HCT116 (cell line): Measurements from ENCODE around the gene ZNF581. TPM values are rescaled to one million over a fixed set of nuclear protein-coding genes. Genes with fewer than 3 reads are reported as not detected.

Experiments used
- ATAC-seq: fragments of 200-7000 bp; cut with Tn5 transposase; 2 replicates; pipeline ENCODE4 v1.9.1; 2020; ENCODE audit warnings: mild to moderate bottlenecking, moderate library complexity
- BruUV-seq: library from RNA; stranded (reverse); fragments of 400-500 nt; replicated peaks from 2 replicates; lab custom pipeline; 2021; lab: Mats Ljungman, UMichigan
- CTCF ChIA-PET: fragments of 300-600 bp; sonication (Branson Sonifier 250); formaldehyde crosslinking; loops from one replicate; lab custom pipeline; 2021; ENCODE audit warnings: antibody characterized with exemption; lab: Charles Lee
- POLR2A ChIA-PET: fragments of 300-600, 350-600 bp; sonication (Branson Sonifier 250); formaldehyde crosslinking; loops from one replicate; lab custom pipeline; 2021; ENCODE audit warnings: antibody characterized with exemption; lab: Charles Lee
- RAD21 ChIA-PET, 2 experiments: fragments of 300-600 bp; sonication (Branson Sonifier 250); formaldehyde crosslinking; loops; one replicate each; lab custom pipeline; 2023; ENCODE audit warnings: low total read pairs in 2 of 2; ENCODE audit not compliant: uncharacterized antibody in 2 of 2, unreplicated experiment in 2 of 2, low non-redundant PET in 1 of 2; lab: Charles Lee
- DNase-seq: peaks from one replicate; pipeline ENCODE4 v3.0.0-alpha.2; 2010; ENCODE audit warnings: low read depth, low spot score
- H2AFZ ChIP-seq: fragments of 200-600 bp; shearing (Covaris generic), sonication (generic); 2 replicates; pipeline ENCODE4 v1.6.1; 2017; ENCODE audit warnings: low read depth, mixed run types, mixed read lengths, antibody characterized with exemption, low read length; ENCODE audit not compliant: poor library complexity, severe bottlenecking
- H3K27ac ChIP-seq: 2 replicates; pipeline ENCODE4 v1.5.1; 2012; ENCODE audit warnings: low read depth, low read length
- H3K27me3 ChIP-seq: fragments of 200-600 bp; sonication (generic); 2 replicates; pipeline ENCODE4 v1.6.1; 2016; ENCODE audit warnings: mixed run types, low read length, mixed read lengths; ENCODE audit not compliant: insufficient read depth
- H3K36me3 ChIP-seq, 2 experiments: fragments of 200-500 bp in 1 of 2; fragments of 200-600 bp in 1 of 2; sonication (Bioruptor generic) in 1 of 2; sonication (generic) in 1 of 2; 2 replicates each; pipeline versions ENCODE4 v1.5.1 to v1.6.1; 2014 to 2016; ENCODE audit warnings: low read length in 2 of 2, inconsistent platforms in 1 of 2, mixed read lengths in 1 of 2, mixed run types in 1 of 2; ENCODE audit not compliant: insufficient read depth in 2 of 2, control insufficient read depth in 1 of 2
- H3K4me1 ChIP-seq, 2 experiments: fragments of 200-600 bp in 1 of 2; sonication (generic) in 1 of 2; 2 replicates each; pipeline versions ENCODE4 v1.5.1 to v1.6.1; 2012 to 2017; ENCODE audit warnings: low read length in 2 of 2, inconsistent platforms in 1 of 2, mild to moderate bottlenecking in 1 of 2, mixed read lengths in 1 of 2, mixed run types in 1 of 2, moderate library complexity in 1 of 2; ENCODE audit not compliant: insufficient read depth in 2 of 2, control insufficient read depth in 1 of 2
- H3K4me2 ChIP-seq: fragments of 200-600 bp; sonication (generic); 2 replicates; pipeline ENCODE4 v1.6.1; 2017; ENCODE audit warnings: mixed run types, low read length, mixed read lengths
- H3K4me3 ChIP-seq, 2 experiments: fragments of 200-600 bp in 1 of 2; sonication (generic) in 1 of 2; replicated peaks in 1 of 2; 2 replicates each; pipeline ENCODE4 v1.5.1; 2011 to 2016; ENCODE audit warnings: low read length in 2 of 2, control low read depth in 1 of 2, low read depth in 1 of 2, mild to moderate bottlenecking in 1 of 2, mixed read lengths in 1 of 2, mixed run types in 1 of 2
- H3K79me2 ChIP-seq: fragments of 200-600 bp; sonication (generic); 2 replicates; pipeline ENCODE4 v1.6.1; 2017; ENCODE audit warnings: mild to moderate bottlenecking, mixed run types, low read length, moderate library complexity, mixed read lengths; ENCODE audit not compliant: insufficient read depth
- H3K9ac ChIP-seq: fragments of 200-600 bp; sonication (generic); 2 replicates; pipeline ENCODE4 v1.6.1; 2016; ENCODE audit warnings: low read length, mixed read lengths
- H3K9me2 ChIP-seq: fragments of 200-600 bp; sonication (generic), shearing (Covaris generic); 2 replicates; pipeline ENCODE4 v1.6.1; 2017; ENCODE audit warnings: mixed run types, mild to moderate bottlenecking, moderate library complexity; ENCODE audit not compliant: insufficient read depth
- H3K9me3 ChIP-seq, 2 experiments: fragments of 200-500 bp in 1 of 2; fragments of 200-600 bp in 1 of 2; sonication (Bioruptor generic) in 1 of 2; sonication (generic) in 1 of 2; 2 replicates each; pipeline ENCODE4 v1.6.1; 2014 to 2017; ENCODE audit warnings: low read length in 2 of 2, mixed read lengths in 2 of 2, inconsistent platforms in 1 of 2, low read depth in 1 of 2, mild to moderate bottlenecking in 1 of 2, mixed run types in 1 of 2, moderate library complexity in 1 of 2; ENCODE audit not compliant: control insufficient read depth in 1 of 2, insufficient read depth in 1 of 2
- H4K20me1 ChIP-seq: fragments of 200-600 bp; sonication (generic), shearing (Covaris generic); 2 replicates; pipeline ENCODE4 v1.6.1; 2017; ENCODE audit warnings: mixed run types, mild to moderate bottlenecking, moderate library complexity; ENCODE audit not compliant: insufficient read depth
- ATF3 ChIP-seq: IDR thresholded peaks from 2 replicates; pipeline ENCODE4 v1.6.1; 2012
- CBX3 ChIP-seq: IDR thresholded peaks from 2 replicates; pipeline ENCODE4 v1.6.1; 2012; ENCODE audit warnings: low read depth
- CEBPB ChIP-seq: IDR thresholded peaks from 2 replicates; pipeline ENCODE4 v1.6.1; 2012; ENCODE audit warnings: low read depth
- CTCF ChIP-seq, 3 experiments: fragments of 200-600 bp in 1 of 3; sonication (generic) in 1 of 3; IDR thresholded peaks in 2 of 3; conservative IDR thresholded peaks in 1 of 3; 2 replicates each; pipeline ENCODE4 v1.5.1; 2012 to 2017; ENCODE audit warnings: low read depth in 2 of 3, low read length in 2 of 3, antibody characterized with exemption in 1 of 3, borderline replicate concordance in 1 of 3, control low read depth in 1 of 3, mild to moderate bottlenecking in 1 of 3, mixed read lengths in 1 of 3, mixed run types in 1 of 3, moderate library complexity in 1 of 3; ENCODE audit not compliant: insufficient read depth in 1 of 3
- EGR1 ChIP-seq: IDR thresholded peaks from 2 replicates; pipeline ENCODE4 v1.6.1; 2012; ENCODE audit warnings: low read depth
- ELF1 ChIP-seq: IDR thresholded peaks from 2 replicates; pipeline ENCODE4 v1.6.1; 2012; ENCODE audit warnings: low read depth, borderline replicate concordance
- EZH2 ChIP-seq: fragments of 200-600 bp; sonication (generic); IDR thresholded peaks from 2 replicates; pipeline ENCODE4 v1.6.1; 2017; ENCODE audit warnings: antibody characterized with exemption, mixed run types
- EZH2phosphoT487 ChIP-seq: fragments of 200-600 bp; IDR thresholded peaks from 2 replicates; pipeline ENCODE4 v1.6.1; 2018; ENCODE audit warnings: antibody characterized with exemption, borderline replicate concordance
- FOSL1 ChIP-seq: IDR thresholded peaks from 2 replicates; pipeline ENCODE4 v1.6.1; 2012; ENCODE audit warnings: low read depth
- JUND ChIP-seq: IDR thresholded peaks from 2 replicates; pipeline ENCODE4 v1.6.1; 2012
- MAX ChIP-seq: IDR thresholded peaks from 2 replicates; pipeline ENCODE4 v1.6.1; 2012
- POLR2A ChIP-seq: IDR thresholded peaks from 2 replicates; pipeline ENCODE4 v1.7.0; 2011; ENCODE audit warnings: borderline replicate concordance; ENCODE audit not compliant: insufficient read depth, insufficient read length; ENCODE audit errors: extremely low read depth
- POLR2AphosphoS5 ChIP-seq: IDR thresholded peaks from 2 replicates; pipeline ENCODE4 v1.6.1; 2011; ENCODE audit warnings: mild to moderate bottlenecking, low read depth, low read length, moderate library complexity
- RAD21 ChIP-seq: IDR thresholded peaks from 2 replicates; pipeline ENCODE4 v1.6.1; 2012; ENCODE audit warnings: low read depth, mild to moderate bottlenecking
- SIN3A ChIP-seq: IDR thresholded peaks from 2 replicates; pipeline ENCODE4 v1.6.1; 2012; ENCODE audit warnings: low read depth
- SP1 ChIP-seq: IDR thresholded peaks from 2 replicates; pipeline ENCODE4 v1.6.1; 2012; ENCODE audit warnings: low read depth
- SRF ChIP-seq: IDR thresholded peaks from 2 replicates; pipeline ENCODE4 v1.6.1; 2012; ENCODE audit warnings: low read depth
- TCF7L2 ChIP-seq: IDR thresholded peaks from 2 replicates; pipeline ENCODE4 v1.7.0; 2011; ENCODE audit warnings: borderline replicate concordance, inconsistent platforms; ENCODE audit not compliant: insufficient read depth, insufficient read length; ENCODE audit errors: extremely low read depth
- YY1 ChIP-seq: IDR thresholded peaks from 2 replicates; pipeline ENCODE4 v1.6.1; 2011; ENCODE audit warnings: low read length, low read depth, moderate library complexity, mild to moderate bottlenecking; ENCODE audit not compliant: insufficient replicate concordance; ENCODE audit errors: extremely low read depth
- ZBTB33 ChIP-seq: IDR thresholded peaks from 2 replicates; pipeline ENCODE4 v1.6.1; 2011; ENCODE audit warnings: mild to moderate bottlenecking, low read length, moderate library complexity; ENCODE audit not compliant: insufficient replicate concordance; ENCODE audit errors: extremely low read depth
- ZNF274 ChIP-seq: fragments of 200-500 bp; sonication (Bioruptor generic); IDR thresholded peaks from 2 replicates; pipeline ENCODE4 v1.6.1; 2014; ENCODE audit warnings: mild to moderate bottlenecking, low read depth, low read length, inconsistent platforms
- intact Hi-C: fragments of 100-400 bp; cut with micrococcal nuclease; formaldehyde crosslinking; loops from 2 replicates; pipeline ENCODE4 v1.10.0; 2022
- total RNA-seq: library from RNA; stranded (reverse); gene quantifications from one replicate; pipeline ENCODE4 v1.2.1, GENCODE V29; 2021; ENCODE audit not compliant: unreplicated experiment

The ZNF581 gene
- total RNA-seq, 1 experiment from 2014 or later: 44.4 TPM

- RAD21 ChIA-PET: no interaction called here
- TF ChIP-seq EZH2 (no peak), YY1 (peak; percentile 38), ZBTB33 (no peak), CTCF (IDR thresholded peaks at IDR 0.05 in 2 of 3, conservative IDR thresholded peaks at IDR 0.05 in 1 of 3; ENCODE audit: borderline replicate concordance in 1 of 3, insufficient read depth in 1 of 3, low read depth in 2 of 3, low read length in 2 of 3) (no peak), POLR2AphosphoS5 (peak; percentile 80), SIN3A (peak; percentile 10; the same call in 1 of the 2 replicates), CEBPB (no peak), ATF3 (no peak), TCF7L2 (no peak), ELF1 (no peak; the same call in 1 of the 2 replicates), EZH2phosphoT487 (no peak), JUND (no peak; the same call in 1 of the 2 replicates), SRF (peak; percentile 75), CBX3 (no peak; the same call in 1 of the 2 replicates), MAX (peak; percentile 70), POLR2A (no peak), RAD21 (no peak), EGR1 (peak; percentile 49; the same call in 1 of the 2 replicates), FOSL1 (no peak), SP1 (peak; percentile 65), ZNF274 (no peak)
Observed at GRCh38 chr19:55674841-55675660, 31.6 kb downstream of the ZNF581 start, which contains the start of gene EPN1. Gene EPN1 (plus strand): TSS chr19:55675226. CDS start chr19:55678628, 3,402 bp downstream.

More at GRCh38 chr19:55674841-55675660, 31.6 kb downstream of the ZNF581 start, which contains the start of gene EPN1:
- ChIA-PET POLR2A (no interaction called here), CTCF (no interaction called here)
- H3K9me2 ChIP-seq: no peaks in the 10 kb centered on the region
- BruUV-seq: no TSS peak
- H3K27ac ChIP-seq: peak within 1 kb of the TSS; percentile 91
- H3K4me3 ChIP-seq: peak within 1 kb of the TSS; percentile 83 to 94
- no peaks in the 10 kb centered on the region for H3K27me3 ChIP-seq
- intact Hi-C loops: no loop called here
- peaks cover 19 to 31% of the 10 kb centered on the region in 2 experiments; a peak in 3 of 4 replicates for H3K36me3 ChIP-seq
- peak within 1 kb of the TSS; percentile 84 for H3K9ac ChIP-seq
- H4K20me1 ChIP-seq: 0 out of 2 replicates have a peak, but pooled peaks cover 8% of the 10 kb centered on the region
- H3K9me3 ChIP-seq: no peaks in the 10 kb centered on the region
- peaks cover 11 to 48% of the 10 kb centered on the region in 2 experiments for H3K4me1 ChIP-seq
- peak; percentile 90 for DNase-seq
- no peak within 1 kb of the TSS for H2AFZ ChIP-seq
- H3K4me2 ChIP-seq: peak within 1 kb of the TSS; percentile 77
- ATAC-seq: peak; percentile 86
- H3K79me2 ChIP-seq: peaks cover 92% of the 10 kb centered on the region
